NCI-H345 treated with DMSO at 0.1 percent for 48 hours (cell line): ENCODE measurements around the gene GORAB.

Source experiments
- DNase-seq: peaks from one replicate; lab custom pipeline; 2025; ENCODE audit not compliant: unreplicated experiment; lab: John Stamatoyannopoulos, UW

The GORAB gene

GRCh38 chr1:170587253-170587593 is 55.3 kb downstream of the GORAB start:
- DNase-seq: no peak

- DNase-seq: no peak
Observed at GRCh38 chr1:170590921-170591705, 59.1 kb downstream of the GORAB start.

GRCh38 chr1:170592591-170593111 is 60.7 kb downstream of the GORAB start:
- DNase-seq: no peak

GRCh38 chr1:170593173-170594011 is 61.4 kb downstream of the GORAB start:
- DNase-seq: no peak

GRCh38 chr1:170594066-170594626 is 62.2 kb downstream of the GORAB start:
- no peak for DNase-seq

GRCh38 chr1:170596701-170597100 is 64.7 kb downstream of the GORAB start:
- DNase-seq: no peak

- DNase-seq: no peak
Observed at GRCh38 chr1:170598618-170599017, 66.7 kb downstream of the GORAB start.

- no peak for DNase-seq
Observed at GRCh38 chr1:170599033-170599432, 67.1 kb downstream of the GORAB start.

GRCh38 chr1:170601866-170602265 is 69.9 kb downstream of the GORAB start:
- no peak for DNase-seq
